T-helper 1 cell (primary cell): ENCODE results near the gene OST4.

ENCODE experiments used
- DNase-seq, 5 donors: peaks; one replicate each; pipeline ENCODE4 v3.0.0-alpha.2; 2012 to 2020

Gene OST4

DNA sequence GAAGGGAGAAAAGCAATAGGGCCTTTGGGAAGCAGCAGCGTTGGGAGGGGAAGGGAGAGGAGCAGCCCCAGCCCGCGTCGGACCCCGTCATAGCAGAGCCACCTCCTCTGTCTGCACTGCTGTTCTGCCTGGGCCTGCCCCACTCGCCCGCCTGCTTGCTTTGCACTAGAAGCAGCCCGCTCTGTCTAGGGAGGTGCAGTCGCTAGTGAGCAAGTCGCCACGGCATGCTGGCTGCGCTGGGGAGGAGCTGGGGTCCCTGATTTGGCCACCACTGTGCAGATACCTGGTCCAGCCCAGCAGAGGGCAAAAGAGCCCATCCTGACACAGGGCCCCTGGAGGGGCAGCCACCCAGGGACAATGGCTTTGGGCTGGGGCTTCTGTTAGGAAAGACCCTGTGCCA, 46.6 kb downstream of the OST4 start:
- DNase-seq = no peak

DNA sequence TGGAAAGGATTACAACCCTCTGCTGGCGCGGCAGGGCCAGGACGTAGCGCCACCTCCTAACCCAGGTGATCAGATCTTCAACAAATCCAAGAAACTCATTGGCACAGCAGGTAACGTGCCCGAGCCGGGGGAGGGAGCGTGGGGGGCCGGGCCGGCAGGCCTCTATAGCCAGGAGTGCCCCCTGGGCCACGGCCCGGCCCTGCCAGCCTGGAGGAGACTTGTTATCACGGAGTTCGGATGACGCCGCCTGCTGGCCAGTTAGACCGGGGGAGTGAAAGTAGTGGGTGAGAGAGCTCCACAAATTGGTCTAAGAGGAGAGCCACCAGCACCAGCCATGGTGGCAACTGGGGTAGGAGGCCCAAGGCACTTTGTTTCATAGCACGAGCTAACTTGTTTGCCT, 47.3 kb downstream of the OST4 start:
- DNase-seq = no peak

DNA sequence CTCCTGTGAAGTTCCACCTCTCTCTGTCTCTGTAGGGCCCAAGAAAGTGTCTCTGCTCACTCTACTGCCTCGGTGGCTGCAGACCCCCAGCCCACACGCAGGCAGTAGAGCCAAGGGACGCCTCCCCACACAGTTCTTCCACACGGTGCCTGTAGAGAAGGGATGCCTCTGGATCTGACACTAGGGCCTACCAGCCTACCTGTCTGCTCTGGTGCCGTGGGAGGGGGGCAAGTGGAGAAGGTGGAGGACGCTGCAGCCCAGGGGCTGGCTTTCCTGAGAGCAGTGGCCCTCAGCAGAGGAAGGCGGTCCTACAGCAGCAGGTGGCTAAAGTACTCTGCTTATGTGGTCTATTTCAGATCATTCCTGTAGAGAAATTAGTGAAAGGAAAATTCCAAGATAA, 47.7 kb downstream of the OST4 start:
- no peak for DNase-seq

DNA sequence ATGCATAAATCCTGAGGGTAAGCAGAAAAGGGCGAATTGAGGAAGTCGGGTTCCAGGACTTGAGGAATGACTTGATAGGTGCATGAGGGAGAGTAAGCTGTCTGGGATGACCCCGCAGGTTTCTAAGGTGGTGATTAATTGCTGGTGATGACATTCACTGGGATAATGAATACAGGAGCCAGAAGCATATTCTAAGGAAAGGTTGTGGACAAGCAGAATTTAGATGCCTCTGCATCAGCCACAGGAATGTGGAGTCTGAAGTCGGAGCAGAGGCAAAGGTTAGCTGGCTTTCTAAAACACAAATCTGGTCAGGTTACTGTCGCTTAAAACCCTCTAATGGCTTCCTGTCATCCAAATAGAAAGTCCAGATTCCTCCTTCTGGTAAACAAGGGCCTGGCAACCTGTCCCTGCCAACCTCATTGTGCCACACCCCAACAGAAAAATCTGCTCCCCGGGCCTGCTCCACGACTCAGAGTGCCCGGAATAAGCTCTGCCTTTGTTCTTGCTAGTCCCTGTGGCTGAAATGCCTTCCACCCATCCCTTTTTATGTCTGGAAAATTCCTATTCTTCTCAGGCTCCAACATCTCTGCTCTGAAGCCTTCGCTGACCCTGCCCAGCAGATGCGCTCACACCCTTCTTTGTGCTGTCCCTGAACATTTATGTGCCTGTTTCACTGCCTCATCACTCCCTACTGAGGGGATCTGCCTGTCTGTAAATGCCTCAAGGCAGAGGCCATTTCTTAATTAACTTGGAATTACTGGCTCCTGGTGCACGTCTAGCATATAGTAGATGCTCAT, 50.0 kb downstream of the OST4 start:
- DNase-seq = no peak
